GM19467 (cell line): Measurements from ENCODE around the gene HUS1B.
"Not testable (repeated sequence)": the region's sequence is repeated elsewhere in the genome, so short reads cannot be mapped to it uniquely, and the experiment has no call there.

Source experiments
- ATAC-seq: cut with Tn5 transposase; IDR thresholded peaks from one replicate; pipeline ENCODE4 v1.9.1; 2021; ENCODE audit warnings: mild to moderate bottlenecking, moderate library complexity; ENCODE audit not compliant: unreplicated experiment

Gene HUS1B

DNA sequence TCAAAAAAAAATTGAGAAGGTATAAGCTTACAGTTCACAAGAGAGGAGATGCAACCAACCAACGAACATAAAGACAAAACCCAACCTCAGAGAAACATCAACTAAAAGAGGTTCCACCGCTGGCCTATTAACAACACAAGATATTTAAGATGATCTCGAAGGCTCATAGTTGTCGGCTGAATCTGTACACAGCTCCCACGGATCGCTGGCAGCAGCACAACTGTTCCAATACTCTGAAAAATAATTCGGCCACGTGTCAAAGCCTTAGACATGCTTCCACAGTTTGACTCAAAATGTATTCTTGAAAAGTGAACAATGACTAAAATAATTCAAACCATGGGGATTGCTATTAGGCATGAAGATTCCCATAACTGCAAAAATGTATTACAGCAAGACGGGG, 22.4 kb upstream of the HUS1B start:
- ATAC-seq: no peak

DNA sequence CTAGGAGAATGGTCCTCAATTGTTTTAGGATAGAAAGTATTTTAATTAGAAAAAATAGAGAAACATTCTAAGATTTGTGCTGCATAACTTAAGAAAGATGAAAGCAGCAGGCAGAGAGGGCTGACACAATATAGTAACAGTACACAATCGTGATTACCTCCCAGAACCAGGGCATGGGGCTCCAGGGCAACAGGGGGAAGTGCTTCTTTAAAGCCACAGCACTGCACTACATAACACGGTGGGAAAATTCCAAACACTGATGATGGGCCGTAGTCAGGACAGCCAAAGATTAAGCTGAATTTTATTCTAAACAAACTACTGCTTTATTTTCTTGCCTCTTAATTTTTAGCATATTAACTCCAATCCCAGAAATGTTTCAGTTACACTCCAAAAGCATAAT, 21.6 kb upstream of the HUS1B start:
- ATAC-seq: no peak

DNA sequence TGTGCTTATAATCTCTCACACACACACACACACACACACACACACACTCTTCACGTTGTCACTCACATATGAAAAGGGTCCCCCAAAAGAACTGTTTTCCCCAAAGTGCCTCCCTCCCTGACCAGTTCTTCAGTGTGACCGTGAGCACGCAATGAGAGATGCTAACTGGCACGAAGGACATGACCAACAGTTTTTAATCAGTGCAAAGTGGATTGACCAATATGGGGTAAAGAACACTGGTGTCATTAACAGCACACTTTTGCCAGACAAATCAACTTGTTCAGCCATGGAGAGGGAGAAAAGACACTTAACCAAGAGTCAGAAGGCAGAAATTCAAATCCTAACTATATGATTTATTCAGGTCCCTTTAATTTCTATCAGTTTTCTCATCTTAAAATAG, 21.0 kb upstream of the HUS1B start:
- no peak for ATAC-seq

DNA sequence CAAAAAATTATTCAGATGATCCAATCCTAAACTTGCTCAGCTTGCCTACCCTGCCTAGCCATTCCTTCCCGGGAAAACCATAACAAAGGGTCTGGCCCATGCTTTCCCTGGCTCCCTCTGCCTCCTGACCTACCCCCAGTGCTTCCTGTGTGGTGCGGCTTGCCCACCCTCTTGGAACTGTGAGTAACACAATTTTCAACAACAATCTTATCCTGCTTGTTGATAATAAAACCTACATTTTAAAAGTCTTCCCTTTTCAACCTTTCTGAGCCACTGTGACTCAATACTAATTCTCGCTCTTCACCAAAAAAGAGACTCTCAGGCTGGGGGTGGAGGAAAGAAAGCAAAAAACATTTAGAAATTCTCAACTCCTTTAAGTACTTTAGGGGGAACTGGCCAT, 18.1 kb upstream of the HUS1B start:
- no peak for ATAC-seq

DNA sequence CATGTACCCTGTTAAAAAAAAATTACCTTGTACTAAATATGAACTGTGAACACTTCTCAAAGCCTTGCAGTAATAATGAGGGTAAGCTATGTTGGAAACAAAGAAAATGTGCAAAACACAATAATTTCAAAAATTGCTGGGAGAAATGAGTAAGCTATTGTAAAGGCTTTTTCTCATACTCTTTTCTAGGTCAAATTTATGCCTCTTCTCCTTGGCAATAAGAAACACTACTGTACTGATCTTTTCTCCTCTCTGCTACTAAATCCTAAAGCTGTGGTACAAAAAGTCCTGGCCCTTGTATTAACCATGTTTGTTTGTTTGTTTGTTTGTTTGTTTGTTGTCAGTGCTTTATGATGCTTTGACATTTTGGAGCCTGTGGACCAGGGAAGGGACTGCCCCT, 17.5 kb upstream of the HUS1B start:
- no peak for ATAC-seq

DNA sequence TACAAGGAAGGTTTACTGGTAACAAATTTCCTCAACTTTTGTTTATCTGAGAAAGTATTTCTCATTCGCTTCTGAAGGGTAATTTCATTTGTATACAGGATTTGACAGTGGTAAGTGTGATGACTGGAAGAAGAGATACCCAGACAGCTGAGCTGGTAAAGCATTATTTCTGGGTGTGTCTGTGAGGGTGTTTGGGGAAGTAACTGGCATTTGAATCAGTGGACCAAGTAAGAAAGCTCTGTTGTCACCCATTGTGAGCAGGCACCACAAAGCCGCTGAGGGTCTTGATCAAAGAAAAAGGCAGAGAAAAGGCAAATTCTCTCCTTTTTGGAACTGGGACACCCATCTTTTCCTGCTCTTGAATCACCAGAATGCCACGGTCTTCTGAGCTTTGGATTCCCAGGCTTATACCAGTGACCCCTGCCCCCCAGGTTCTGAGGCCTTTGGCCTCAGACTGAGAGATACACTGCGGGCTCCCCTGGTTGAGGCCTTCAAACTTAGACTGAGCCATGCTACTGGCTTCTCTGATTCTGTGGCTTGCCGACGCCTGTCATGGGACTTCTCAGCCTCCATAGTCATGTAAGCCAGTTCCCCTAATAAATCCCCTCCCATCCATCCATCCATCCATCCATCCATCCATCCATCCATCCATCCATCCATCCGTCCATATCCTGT, 10.5 kb upstream of the HUS1B start:
- ATAC-seq: no peak

DNA sequence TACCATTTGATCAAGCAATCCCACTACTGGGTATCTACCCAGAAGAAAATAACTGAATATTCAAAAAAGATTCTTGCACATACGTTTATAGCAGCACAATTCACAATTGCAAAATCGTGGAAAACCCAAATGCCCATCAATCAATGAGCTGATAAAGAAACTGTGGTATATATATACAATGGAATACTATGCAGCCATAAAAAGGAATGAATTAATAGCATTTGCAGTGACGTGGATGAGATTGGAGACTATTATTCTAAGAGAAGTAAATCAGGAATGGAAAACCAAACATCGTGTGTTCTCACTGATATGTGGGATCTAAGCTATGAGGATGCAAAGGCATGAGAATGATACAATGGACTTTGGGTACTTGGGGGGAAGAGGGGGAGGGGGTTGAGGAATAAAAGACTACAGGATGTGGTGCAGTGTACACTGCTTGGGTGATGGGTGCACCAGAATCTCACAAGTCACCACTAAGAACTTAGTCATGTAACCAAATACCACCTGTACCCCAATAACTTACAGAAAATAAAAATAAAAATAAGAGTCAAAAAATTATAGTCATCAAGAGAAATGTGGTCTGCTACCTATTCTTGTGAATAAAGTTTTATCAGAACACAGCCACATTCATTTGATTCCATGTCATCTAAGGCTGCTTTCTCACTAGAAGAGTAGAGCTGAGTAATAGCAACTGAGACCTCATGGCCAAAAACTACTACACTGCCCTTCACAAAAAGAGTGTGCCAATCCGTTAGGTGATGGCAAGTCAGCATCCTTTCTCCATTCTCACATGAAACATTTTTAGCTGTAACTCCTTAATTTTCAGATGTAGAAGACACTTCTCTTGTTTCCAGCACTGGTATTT, 8.7 kb upstream of the HUS1B start:
- no peak for ATAC-seq

DNA sequence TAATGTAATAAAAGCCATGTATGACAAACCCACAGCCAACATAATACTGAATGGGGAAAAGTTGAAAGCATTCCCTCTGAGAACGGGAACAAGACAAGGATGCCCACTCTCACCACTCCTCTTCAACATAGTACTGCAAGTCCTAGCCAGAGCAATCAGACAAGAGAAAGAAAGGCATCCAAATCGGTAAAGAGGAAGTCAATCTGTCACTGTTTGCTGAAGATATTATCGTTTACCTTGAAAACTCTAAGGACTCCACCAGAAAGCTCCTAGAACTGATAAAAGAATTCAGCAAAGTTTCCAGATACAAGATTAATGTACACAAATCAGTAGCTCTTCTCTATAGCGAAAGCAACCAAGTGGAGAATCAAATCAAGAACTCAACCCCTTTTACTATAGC, 6.9 kb upstream of the HUS1B start:
- ATAC-seq: not testable (repeated sequence)

DNA sequence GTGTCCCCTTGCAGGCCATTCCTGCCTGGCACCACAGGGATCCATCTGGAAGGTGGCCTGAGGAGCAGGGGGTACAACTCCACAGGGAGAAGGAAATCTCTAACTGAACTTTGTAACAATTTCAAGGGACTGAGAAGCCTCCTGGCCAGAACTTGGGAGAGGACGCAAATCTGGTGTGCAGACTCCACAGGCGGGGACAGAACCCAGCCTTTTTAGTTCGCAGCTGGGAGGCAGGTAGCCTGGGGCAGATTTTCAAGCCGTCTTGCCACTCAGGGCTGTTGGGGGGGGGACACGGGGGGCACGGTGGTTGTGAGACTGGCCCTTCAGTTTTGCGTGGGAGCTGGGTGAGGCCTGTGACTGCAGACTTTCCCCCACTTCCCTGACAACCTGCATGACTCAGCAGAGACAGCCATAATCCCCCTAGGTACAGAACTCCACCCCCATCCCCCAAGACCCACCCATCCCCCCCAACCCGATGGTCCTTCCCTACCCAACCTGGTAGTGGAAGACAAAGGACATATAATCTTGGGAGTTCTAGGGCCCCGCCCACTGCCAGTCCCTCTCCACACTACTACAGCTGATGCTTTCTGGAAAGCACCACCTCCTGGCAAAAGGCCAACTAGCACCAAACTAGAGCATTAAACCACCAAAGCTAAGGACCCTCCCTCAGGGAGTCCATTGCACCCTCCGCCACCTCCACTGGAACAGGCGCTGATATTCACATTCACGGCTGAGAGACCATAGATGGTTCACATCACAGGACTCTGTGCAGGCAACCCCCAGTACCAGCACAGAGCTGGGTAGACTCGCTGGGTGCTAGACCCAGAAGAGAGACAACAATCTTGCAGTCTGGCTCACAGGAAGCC, 3.0 kb upstream of the HUS1B start:
- no peak for ATAC-seq

DNA sequence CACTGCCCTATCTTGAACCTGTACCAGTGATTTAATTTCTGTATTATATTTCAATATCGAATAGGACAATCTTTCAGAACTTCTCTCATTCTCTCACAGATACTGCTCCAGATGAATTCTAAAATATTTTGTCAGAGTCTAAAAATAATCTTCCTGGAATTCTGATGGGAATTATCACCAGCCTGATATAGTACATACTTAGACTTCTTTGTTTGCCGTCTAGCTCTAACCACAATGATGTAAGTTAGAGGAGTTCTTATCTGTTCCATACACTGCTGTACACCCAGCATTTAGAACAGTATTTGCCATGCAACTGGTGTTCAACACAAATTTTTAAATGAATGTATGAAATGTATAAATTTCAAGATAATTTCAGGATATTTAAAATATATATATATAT, 1.3 kb upstream of the HUS1B start:
- ATAC-seq: no peak

DNA sequence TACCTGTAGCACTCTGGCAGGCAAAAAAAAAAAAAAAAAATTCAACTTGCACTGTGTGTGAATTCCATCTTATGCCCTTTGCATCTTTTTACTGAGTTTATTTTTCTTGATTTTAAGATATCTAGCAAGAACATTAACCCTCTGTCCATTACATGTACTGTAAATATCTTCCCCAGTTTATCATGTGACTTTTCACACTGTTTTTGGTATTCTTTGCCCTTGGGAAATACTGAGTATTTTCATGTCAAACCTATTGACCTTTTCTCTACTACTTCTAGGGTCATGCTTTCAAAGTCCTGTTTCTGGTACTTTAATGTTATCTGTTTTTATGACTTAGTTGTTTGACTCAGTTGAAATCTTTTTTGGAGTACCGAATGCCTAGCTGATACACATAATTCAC, 843 bp upstream of the HUS1B start:
- no peak for ATAC-seq

DNA sequence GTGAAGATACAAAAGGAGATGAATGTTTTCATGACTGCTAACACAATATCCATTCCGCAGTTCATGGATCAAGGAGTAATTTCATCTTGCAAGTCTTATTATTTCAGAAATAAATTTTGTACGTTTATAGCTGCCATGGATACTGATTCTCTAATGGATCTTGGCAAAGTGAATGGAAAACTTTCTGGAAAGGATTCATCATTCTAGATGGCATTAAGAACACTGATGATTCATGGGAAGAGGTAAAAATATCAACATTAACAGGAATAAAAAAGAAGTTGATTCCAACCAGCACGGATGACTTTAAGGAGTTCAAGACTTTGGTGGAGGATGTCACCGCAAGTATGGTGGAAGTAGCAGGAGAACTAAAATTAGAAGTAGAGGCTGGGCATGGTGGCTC, 2.8 kb downstream of the HUS1B start:
- ATAC-seq: no peak

DNA sequence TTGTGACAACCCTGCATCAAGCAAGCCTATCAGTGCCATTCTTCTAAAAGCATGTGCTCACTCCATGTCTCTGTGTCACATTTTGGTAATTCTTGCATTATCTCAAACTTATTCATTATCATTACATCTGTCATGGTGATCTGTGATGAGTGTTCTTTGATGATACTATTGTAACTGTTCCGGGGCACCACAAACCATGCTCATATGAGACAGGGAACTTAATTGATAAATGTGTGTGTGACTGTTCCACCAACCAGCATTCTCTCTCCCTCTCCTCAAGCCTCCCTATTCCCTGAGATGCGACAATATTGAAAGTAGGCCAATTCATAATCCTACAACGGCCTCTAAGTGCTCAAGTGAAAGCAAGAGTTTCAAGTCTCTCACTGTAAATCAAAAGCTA, 4.0 kb downstream of the HUS1B start:
- ATAC-seq: no peak

DNA sequence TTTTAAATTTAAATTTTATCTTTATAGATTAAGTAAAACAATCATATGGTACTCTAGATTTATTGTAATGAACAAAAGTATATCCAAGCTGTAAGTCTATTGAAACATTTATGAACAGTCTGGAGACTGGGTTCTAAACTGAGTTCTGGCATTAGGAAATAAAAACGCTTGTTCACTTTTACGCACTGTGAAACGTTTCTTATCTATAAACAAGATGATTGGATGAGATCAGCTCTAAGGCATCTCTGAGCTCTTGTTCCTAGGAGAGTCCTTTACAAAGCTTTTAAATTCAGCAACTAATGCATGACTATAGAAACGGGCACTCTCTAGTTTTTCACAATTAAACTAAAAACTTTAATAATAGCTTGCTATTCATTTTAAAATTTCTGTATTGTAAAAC, 6.8 kb downstream of the HUS1B start:
- ATAC-seq: no peak

DNA sequence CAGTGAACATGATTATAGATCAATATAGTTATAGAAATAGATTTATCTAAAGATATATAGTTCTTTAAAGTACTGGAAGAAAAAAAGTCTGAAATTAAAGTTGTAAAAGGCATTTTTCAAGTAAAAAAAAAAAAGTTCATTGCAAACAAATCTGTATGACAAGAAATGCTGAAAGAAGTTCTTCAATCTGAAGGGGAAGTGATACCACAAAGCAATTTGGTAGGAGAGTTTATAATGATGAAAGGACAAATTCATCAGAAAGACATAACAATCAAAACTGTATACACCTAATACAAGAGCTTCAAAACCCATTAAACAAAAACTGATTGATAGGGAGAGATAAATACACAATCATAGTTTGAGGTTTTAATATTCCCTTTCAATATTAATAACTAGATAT, 14.1 kb downstream of the HUS1B start:
- no peak for ATAC-seq

DNA sequence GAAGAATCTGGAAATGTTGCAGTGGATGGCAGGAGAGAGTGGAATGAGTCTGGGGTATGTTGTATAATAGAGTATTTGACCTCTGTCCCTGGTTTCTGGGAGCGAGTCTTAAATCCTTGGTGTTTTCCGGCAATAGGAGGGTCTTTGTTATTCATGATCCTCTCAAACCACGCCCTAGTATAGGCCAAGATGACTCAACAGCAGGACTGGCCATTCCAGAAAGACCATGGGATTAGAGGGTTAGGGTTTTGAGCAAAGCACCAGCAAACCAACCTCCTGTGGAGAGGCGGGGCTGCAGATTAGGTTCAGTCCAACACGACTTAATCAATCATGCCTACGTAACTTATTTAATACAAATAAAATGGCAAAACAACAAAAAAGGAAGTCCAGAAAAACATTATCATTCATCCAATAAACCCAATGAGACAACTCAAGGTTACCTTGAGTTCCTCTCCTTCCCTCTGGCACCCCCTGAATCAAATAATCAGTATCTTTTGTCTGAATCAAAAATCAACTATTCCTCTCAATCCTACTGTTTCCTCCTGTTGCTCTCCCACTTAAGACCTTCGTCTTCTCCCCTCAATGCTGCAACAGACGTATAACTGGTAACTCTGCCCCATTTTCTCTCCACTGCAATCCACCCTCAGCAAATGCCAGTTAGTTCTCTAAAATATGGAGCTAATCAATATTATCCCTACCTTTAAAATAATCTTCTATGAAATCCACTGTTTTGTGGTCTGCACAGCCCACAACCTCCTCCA, 15.5 kb downstream of the HUS1B start:
- ATAC-seq: no peak

DNA sequence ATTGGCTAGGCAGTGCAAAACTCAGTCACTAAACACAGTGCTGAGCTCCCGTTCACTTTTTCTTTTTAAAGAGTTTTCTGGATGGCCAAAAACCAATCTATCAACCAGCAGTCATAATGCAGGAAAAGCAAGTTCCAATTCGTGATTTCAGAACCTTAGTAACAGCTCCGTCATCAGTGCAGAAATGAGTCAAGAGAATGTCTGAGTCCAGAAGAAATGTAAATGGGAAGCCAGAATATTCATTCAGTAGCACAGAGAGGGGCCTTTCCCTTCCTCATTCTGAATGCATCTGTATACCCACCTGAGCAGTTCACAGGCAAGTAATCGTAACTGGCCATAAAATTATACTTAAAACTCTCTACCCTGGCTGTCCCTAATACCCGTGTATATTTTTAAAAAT, 20.4 kb downstream of the HUS1B start:
- ATAC-seq: no peak

DNA sequence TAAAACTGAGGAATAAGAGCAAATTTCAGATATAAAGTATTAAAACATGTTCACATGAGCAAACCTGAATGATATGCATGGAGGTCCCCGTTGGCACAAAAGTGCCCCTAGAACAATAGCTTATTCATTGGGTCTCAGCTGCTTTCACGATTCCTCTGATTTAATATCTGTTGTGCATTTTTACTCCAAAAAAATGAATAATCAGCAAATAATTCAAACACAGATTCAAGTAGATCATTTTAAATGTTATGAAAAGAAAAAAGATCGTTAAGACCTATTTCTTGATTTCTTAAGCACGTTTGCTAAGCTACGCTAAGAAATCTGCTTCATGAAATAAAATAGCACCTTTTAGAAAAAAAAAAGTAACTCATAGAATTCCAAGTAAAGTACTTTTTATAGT, 21.7 kb downstream of the HUS1B start:
- no peak for ATAC-seq

DNA sequence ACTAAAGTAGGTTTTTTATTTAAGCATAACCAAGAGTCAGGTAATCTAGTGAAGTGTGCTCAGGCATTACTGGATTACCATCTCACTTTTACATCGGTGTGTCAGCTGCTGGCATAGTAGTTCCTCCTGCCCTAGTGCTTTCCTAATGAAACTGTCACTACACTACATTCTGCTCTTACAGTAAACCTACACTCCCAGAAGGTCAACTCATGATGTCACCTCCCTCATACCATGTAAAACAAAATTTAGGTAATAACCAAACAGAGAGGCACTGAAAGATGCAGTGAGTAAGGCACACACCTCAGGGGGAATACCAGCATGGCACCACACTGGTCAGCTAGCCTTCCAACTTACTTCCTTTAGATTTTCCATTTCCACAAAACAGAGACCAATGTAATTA, 23.3 kb downstream of the HUS1B start:
- no peak for ATAC-seq

DNA sequence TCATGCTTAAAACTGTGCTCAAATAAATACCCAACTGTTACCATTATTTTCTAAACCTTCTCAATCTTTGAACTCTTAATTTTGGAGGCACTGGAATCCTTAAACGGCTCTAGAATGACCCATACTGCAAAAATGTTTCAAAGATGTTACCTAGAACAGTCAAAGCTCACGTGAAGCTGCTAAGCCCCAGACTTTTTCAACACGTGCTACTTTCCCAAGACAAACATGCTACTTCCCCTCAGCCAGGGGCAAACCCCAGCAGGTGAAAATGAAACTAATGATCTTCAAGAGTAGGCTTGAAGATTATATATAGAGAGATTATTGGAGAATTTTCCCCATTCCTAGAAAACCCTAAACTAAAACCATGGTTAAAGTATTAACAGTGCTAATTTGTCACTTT, 28.1 kb downstream of the HUS1B start:
- ATAC-seq: no peak

DNA sequence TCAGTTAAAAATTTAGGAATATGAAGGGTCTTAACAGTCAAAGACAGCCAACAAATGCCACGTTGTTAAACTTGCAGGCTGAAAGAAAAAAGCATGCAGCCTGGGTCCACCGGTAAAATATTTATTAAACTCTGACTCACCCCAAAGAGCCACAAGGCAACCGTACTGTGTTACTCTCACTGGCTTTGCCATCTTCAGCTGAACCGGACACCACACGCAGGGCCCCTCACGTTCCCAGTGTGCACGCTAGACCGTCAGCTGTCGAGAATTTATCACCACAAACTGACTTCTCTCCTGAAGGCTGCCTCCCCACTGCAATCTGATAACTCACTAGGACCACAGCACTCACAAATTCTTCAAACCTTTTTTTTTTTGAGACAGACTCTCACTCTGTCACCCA, 30.7 kb downstream of the HUS1B start:
- no peak for ATAC-seq
